Measurements from ENCODE around the gene ABCD2. TPM values are rescaled to one million over a fixed set of nuclear protein-coding genes. Genes with fewer than 3 reads are reported as not detected.

The ABCD2 gene
- total and polyA plus RNA-seq, 9 of the 15 experiments (the other 6 are each of a cell fraction or from before 2014, with no cell fraction given), result 0.01 to 0.08 (median 0.04) TPM; not detected in 3

DNA sequence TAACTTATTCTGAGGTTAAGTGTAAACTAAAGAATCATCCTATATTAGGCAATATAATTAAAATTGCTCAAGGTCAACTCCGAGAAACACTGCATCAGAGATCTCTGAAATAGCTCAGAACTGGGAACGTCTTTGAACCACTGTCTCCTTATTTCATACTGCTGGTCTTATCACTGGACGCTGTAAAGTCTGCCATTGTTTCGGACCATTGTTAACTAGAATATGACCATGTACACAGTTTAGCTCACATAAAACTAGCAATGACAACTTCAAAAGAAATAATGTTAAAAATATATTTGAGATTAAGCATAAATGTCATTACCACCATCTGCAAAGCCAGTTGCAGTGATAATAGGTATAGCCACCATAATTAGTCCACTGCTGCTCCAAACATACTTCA, 2.9 kb downstream of the ABCD2 start:
- Histone ChIP-seq H4K20me1 (replicated peaks; ENCODE audit: control insufficient read depth, insufficient read depth, low read length) (no peaks in the 10 kb centered on the region), H3K4me2 (ENCODE audit: insufficient read depth, low read length) (no peak overlapping the region), H3K36me3 (ENCODE audit: control insufficient read depth, insufficient read depth, low read length) (no peaks in the 10 kb centered on the region), H2AFZ (ENCODE audit: low read depth, low read length) (no peak overlapping the region), H3K9me1 (ENCODE audit: control insufficient read depth, insufficient read depth, low read length) (no peaks in the 10 kb centered on the region), H3K4me3 (no peak overlapping the region), H3K9ac (ENCODE audit: insufficient read depth in 1 of 2, low read depth in 2 of 2, low read length in 2 of 2) (no peak overlapping the region), H3K4me1 (replicated peaks in 1 of 2; ENCODE audit: control insufficient read depth in 2 of 2, insufficient read depth in 2 of 2, low read length in 2 of 2) (peaks cover 4 to 5% of the 10 kb centered on the region in 2 experiments; a peak in 2 of 5 replicates), H3K9me3 (replicated peaks; ENCODE audit: control insufficient read depth, insufficient read depth, low read depth, low read length) (no peaks in the 10 kb centered on the region), H3K79me2 (ENCODE audit: control insufficient read depth, insufficient read depth, low read length) (no peaks in the 10 kb centered on the region), H3K27ac (ENCODE audit: extremely low read depth, low read depth, low read length) (no peak overlapping the region), H3K27me3 (ENCODE audit: control insufficient read depth in 2 of 2, insufficient read depth in 2 of 2, low read length in 2 of 2) (no peaks in the 10 kb centered on the region)
- DNase-seq (ENCODE audit: extremely low read depth in 1 of 4, low spot score in 3 of 4) (no peak), FAIRE-seq (no peak), ATAC-seq (no peak)
- BruUV-seq (replicated peaks), result no TSS peak
- ChIA-PET CTCF (ENCODE audit: low intra/inter-chr PET ratio) (no interaction called here), POLR2A (no interaction called here)
- WGBS (ENCODE audit: insufficient coverage, low coverage, missing lambda C conversion rate), result 26% methylated on average over 4 of the region's 4 CpGs
- intact Hi-C loops (cut with micrococcal nuclease) (no loop called here), in situ Hi-C loops (cut with MboI) (no loop called here)
- TF ChIP-seq HDGF (IDR thresholded peaks at IDR 0.05) (no peak), SMARCA5 (IDR thresholded peaks at IDR 0.05) (no peak), HCFC1 (IDR thresholded peaks at IDR 0.05; ENCODE audit: low read depth, low read length) (no peak), TARDBP (IDR thresholded peaks at IDR 0.05) (no peak), ZNF324 (CRISPR knock-in tag; IDR thresholded peaks at IDR 0.05) (no peak), TRIM24 (IDR thresholded peaks at IDR 0.05) (no peak)

- no peak overlapping the region for H2AFZ ChIP-seq (ENCODE audit: low read depth, low read length)
- no peak for ATAC-seq
- no TSS peak for BruUV-seq (replicated peaks)
- POLR2A ChIA-PET, result no interaction called here
- no peaks in the 10 kb centered on the region for H3K79me2 ChIP-seq (ENCODE audit: control insufficient read depth, insufficient read depth, low read length)
- no peaks in the 10 kb centered on the region for H3K27me3 ChIP-seq (ENCODE audit: control insufficient read depth in 2 of 2, insufficient read depth in 2 of 2, low read length in 2 of 2)
- H3K4me2 ChIP-seq (ENCODE audit: insufficient read depth, low read length), result no peak overlapping the region
- H3K4me1 ChIP-seq (replicated peaks in 1 of 2; ENCODE audit: control insufficient read depth in 2 of 2, insufficient read depth in 2 of 2, low read length in 2 of 2), result peaks cover 4 to 5% of the 10 kb centered on the region in 2 experiments; a peak in 2 of 5 replicates
- no peaks in the 10 kb centered on the region for H4K20me1 ChIP-seq (replicated peaks; ENCODE audit: control insufficient read depth, insufficient read depth, low read length)
- no peak overlapping the region for H3K4me3 ChIP-seq
- 30% methylated on average over 1 of the region's 1 CpG for WGBS (ENCODE audit: insufficient coverage, low coverage, missing lambda C conversion rate)
- no peaks in the 10 kb centered on the region for H3K36me3 ChIP-seq (ENCODE audit: control insufficient read depth, insufficient read depth, low read length)
- no peaks in the 10 kb centered on the region for H3K9me3 ChIP-seq (replicated peaks; ENCODE audit: control insufficient read depth, insufficient read depth, low read depth, low read length)
- CTCF ChIA-PET (ENCODE audit: low intra/inter-chr PET ratio), result no interaction called here
- H3K27ac ChIP-seq (ENCODE audit: extremely low read depth, low read depth, low read length), result no peak overlapping the region
- in situ Hi-C loops (cut with MboI), result no loop called here
- intact Hi-C loops (cut with micrococcal nuclease), result no loop called here
- no peak for FAIRE-seq
- DNase-seq (ENCODE audit: extremely low read depth in 1 of 4, low spot score in 3 of 4), result no peak
- no peaks in the 10 kb centered on the region for H3K9me1 ChIP-seq (ENCODE audit: control insufficient read depth, insufficient read depth, low read length)
- no peak overlapping the region for H3K9ac ChIP-seq (ENCODE audit: insufficient read depth in 1 of 2, low read depth in 2 of 2, low read length in 2 of 2)
- TF ChIP-seq EP300 (IDR thresholded peaks at IDR 0.05; ENCODE audit: low read length) (no peak), CBX8 (IDR thresholded peaks at IDR 0.05; ENCODE audit: borderline replicate concordance, extremely low read depth, low read depth, low read length, poor library complexity, severe bottlenecking) (no peak), CXXC5 (CRISPR knock-in tag; IDR thresholded peaks at IDR 0.05) (no peak), MYNN (IDR thresholded peaks at IDR 0.05) (no peak), MYNN (CRISPR knock-in tag; IDR thresholded peaks at IDR 0.05) (no peak), ETS1 (conservative IDR thresholded peaks at IDR 0.05; ENCODE audit: control insufficient read depth, low read depth, low read length) (no peak), ZNF232 (CRISPR knock-in tag; IDR thresholded peaks at IDR 0.05) (no peak), MYC (IDR thresholded peaks at IDR 0.05; ENCODE audit: low read depth, low read length) (no peak), MYC (CRISPR knock-in tag; IDR thresholded peaks at IDR 0.05; ENCODE audit: borderline replicate concordance, low read depth) (no peak), NUFIP1 (IDR thresholded peaks at IDR 0.05; ENCODE audit: partially characterized antibody) (no peak)
Observed at GRCh38 chr12:39616251-39616650, 3.4 kb downstream of the ABCD2 start.
